ENCODE data around the gene PTBP3. TPM values are rescaled to one million over a fixed set of nuclear protein-coding genes. Genes with fewer than 3 reads are reported as not detected.
A peak's percentile ranks its signal among the peaks of the same experiment; 100 is the strongest.

PTBP3 gene
- total and polyA plus RNA-seq, 2 experiments from 2014 or later: 14.7 to 26.5 TPM

GRCh38 chr9:112354081-112354743, 20.8 kb upstream of the PTBP3 start:
- no peak overlapping the region for H3K4me2 ChIP-seq (ENCODE audit: unreplicated experiment)
- H3K27ac ChIP-seq: no peak overlapping the region
- no peak for DNase-seq
- H3K36me3 ChIP-seq (ENCODE audit: low read depth): no peaks in the 10 kb centered on the region
- H3F3A ChIP-seq (ENCODE audit: insufficient read depth): no peaks in the 10 kb centered on the region
- H4K20me1 ChIP-seq (ENCODE audit: insufficient read depth): no peaks in the 10 kb centered on the region
- no peaks in the 10 kb centered on the region for H3K9me2 ChIP-seq (ENCODE audit: insufficient read depth)
- no peaks in the 10 kb centered on the region for H3K4me1 ChIP-seq (ENCODE audit: insufficient read depth)
- 16 to 17% methylated on average over 1 of the region's 1 CpG for WGBS, 2 experiments (ENCODE audit: low coverage in 1 of 2, low lambda C conversion rate in 2 of 2, missing lambda C conversion rate in 2 of 2)
- H3K9ac ChIP-seq: no peak overlapping the region
- H3K9me3 ChIP-seq (ENCODE audit: low read depth): no peaks in the 10 kb centered on the region
- no peaks in the 10 kb centered on the region for H3K27me3 ChIP-seq (replicated peaks; ENCODE audit: insufficient read depth)
- H3K79me2 ChIP-seq (ENCODE audit: insufficient read depth): no peaks in the 10 kb centered on the region
- no peak overlapping the region for H3K4me3 ChIP-seq
- H2AFZ ChIP-seq: peak overlapping the region; percentile 10; the same call in 1 of the 2 replicates
- in situ Hi-C loops (cut with MboI): loop anchor here (10.0 kb wide), 1 partner anchor 589 kb away; no protein-coding TSS in a partner anchor
- TF ChIP-seq EZH2phosphoT487 (IDR thresholded peaks at IDR 0.05; ENCODE audit: insufficient read depth, low read depth) (no peak), EZH2 (IDR thresholded peaks at IDR 0.05; ENCODE audit: insufficient read depth, poor library complexity, severe bottlenecking) (no peak)

- Histone ChIP-seq H2AFZ (no peak overlapping the region), H3K9me3 (ENCODE audit: low read depth) (no peaks in the 10 kb centered on the region), H3K9ac (no peak overlapping the region), H3K79me2 (ENCODE audit: insufficient read depth) (no peaks in the 10 kb centered on the region), H3K4me3 (no peak overlapping the region), H3K27ac (no peak overlapping the region), H3F3A (ENCODE audit: insufficient read depth) (no peaks in the 10 kb centered on the region), H3K27me3 (replicated peaks; ENCODE audit: insufficient read depth) (no peaks in the 10 kb centered on the region), H4K20me1 (ENCODE audit: insufficient read depth) (no peaks in the 10 kb centered on the region), H3K36me3 (ENCODE audit: low read depth) (no peaks in the 10 kb centered on the region), H3K9me2 (ENCODE audit: insufficient read depth) (no peaks in the 10 kb centered on the region), H3K4me2 (ENCODE audit: unreplicated experiment) (no peak overlapping the region), H3K4me1 (ENCODE audit: insufficient read depth) (0 out of 2 replicates have a peak, but pooled peaks cover 4% of the 10 kb centered on the region)
- WGBS, 2 experiments (ENCODE audit: low coverage in 1 of 2, low lambda C conversion rate in 2 of 2, missing lambda C conversion rate in 2 of 2): 37 to 46% methylated on average over 3 of the region's 3 CpGs
- in situ Hi-C loops (cut with MboI): loop anchor here (10.0 kb wide), 1 partner anchor 587 kb away; no protein-coding TSS in a partner anchor
- no peak for DNase-seq
- TF ChIP-seq EZH2phosphoT487 (IDR thresholded peaks at IDR 0.05; ENCODE audit: insufficient read depth, low read depth) (no peak), EZH2 (IDR thresholded peaks at IDR 0.05; ENCODE audit: insufficient read depth, poor library complexity, severe bottlenecking) (no peak)
Observed at GRCh38 chr9:112352209-112352608, 18.8 kb upstream of the PTBP3 start.

GRCh38 chr9:112351184-112351583, 17.8 kb upstream of the PTBP3 start:
- no peak for DNase-seq
- Histone ChIP-seq H2AFZ (no peak overlapping the region), H3K4me3 (no peak overlapping the region), H3K27ac (no peak overlapping the region), H3K9me2 (ENCODE audit: insufficient read depth) (no peaks in the 10 kb centered on the region), H3K9ac (no peak overlapping the region), H3K79me2 (ENCODE audit: insufficient read depth) (no peaks in the 10 kb centered on the region), H3F3A (ENCODE audit: insufficient read depth) (no peaks in the 10 kb centered on the region), H3K36me3 (ENCODE audit: low read depth) (no peaks in the 10 kb centered on the region), H3K9me3 (ENCODE audit: low read depth) (no peaks in the 10 kb centered on the region), H3K4me2 (ENCODE audit: unreplicated experiment) (no peak overlapping the region), H3K27me3 (replicated peaks; ENCODE audit: insufficient read depth) (no peaks in the 10 kb centered on the region), H3K4me1 (ENCODE audit: insufficient read depth) (0 out of 2 replicates have a peak, but pooled peaks cover 4% of the 10 kb centered on the region), H4K20me1 (ENCODE audit: insufficient read depth) (no peaks in the 10 kb centered on the region)
- WGBS, 2 experiments (ENCODE audit: low coverage in 1 of 2, low lambda C conversion rate in 2 of 2, missing lambda C conversion rate in 2 of 2): 86 to 90% methylated on average over 3 of the region's 3 CpGs
- in situ Hi-C loops (cut with MboI): loop anchor here (10.0 kb wide), 1 partner anchor 586 kb away; no protein-coding TSS in a partner anchor
- TF ChIP-seq EZH2phosphoT487 (IDR thresholded peaks at IDR 0.05; ENCODE audit: insufficient read depth, low read depth) (no peak), EZH2 (IDR thresholded peaks at IDR 0.05; ENCODE audit: insufficient read depth, poor library complexity, severe bottlenecking) (no peak)

GRCh38 chr9:112349008-112349333, 15.6 kb upstream of the PTBP3 start:
- Histone ChIP-seq H3K27me3 (replicated peaks; ENCODE audit: insufficient read depth) (no peaks in the 10 kb centered on the region), H3K4me3 (peak overlapping the region; percentile 80), H3F3A (ENCODE audit: insufficient read depth) (no peaks in the 10 kb centered on the region), H3K9ac (peak overlapping the region; percentile 79), H3K36me3 (ENCODE audit: low read depth) (no peaks in the 10 kb centered on the region), H3K9me2 (ENCODE audit: insufficient read depth) (no peaks in the 10 kb centered on the region), H2AFZ (peak overlapping the region; percentile 99), H3K27ac (no peak overlapping the region), H3K9me3 (ENCODE audit: low read depth) (no peaks in the 10 kb centered on the region), H3K4me2 (ENCODE audit: unreplicated experiment) (peak overlapping the region; percentile 98), H3K79me2 (ENCODE audit: insufficient read depth) (no peaks in the 10 kb centered on the region), H3K4me1 (ENCODE audit: insufficient read depth) (0 out of 2 replicates have a peak, but pooled peaks cover 4% of the 10 kb centered on the region), H4K20me1 (ENCODE audit: insufficient read depth) (no peaks in the 10 kb centered on the region)
- 63 to 64% methylated on average over 4 of the region's 4 CpGs for WGBS, 2 experiments (ENCODE audit: low coverage in 1 of 2, low lambda C conversion rate in 2 of 2, missing lambda C conversion rate in 2 of 2)
- in situ Hi-C loops (cut with MboI): no loop called here
- DNase-seq: peak; percentile 8
- TF ChIP-seq EZH2phosphoT487 (IDR thresholded peaks at IDR 0.05; ENCODE audit: insufficient read depth, low read depth) (no peak), EZH2 (IDR thresholded peaks at IDR 0.05; ENCODE audit: insufficient read depth, poor library complexity, severe bottlenecking) (no peak)
